H1 (cell line): Measurements from ENCODE around the gene CENPO. TPM values are rescaled to one million over a fixed set of nuclear protein-coding genes. Genes with fewer than 3 reads are reported as not detected.

Source experiments
- KDM4A ChIP-seq: IDR thresholded peaks from one replicate; pipeline ENCODE4 v1.7.1; 2012; ENCODE audit warnings: low read depth, mild to moderate bottlenecking, moderate library complexity, low read length, inconsistent platforms; ENCODE audit not compliant: severe bottlenecking
- MAFK ChIP-seq: IDR thresholded peaks from 2 replicates; pipeline ENCODE4 v1.6.1; 2012; ENCODE audit warnings: low read depth, mild to moderate bottlenecking, improper control_type of control experiment, low read length
- POU5F1 ChIP-seq: IDR thresholded peaks from 2 replicates; pipeline ENCODE4 v1.6.1; 2011; ENCODE audit warnings: low read depth, mild to moderate bottlenecking, low read length, moderate library complexity
- polyA plus RNA-seq, 7 experiments: library from polyadenylated mRNA; depleted of rRNA in 3 of 7; stranded (reverse) in 5 of 7; unstranded in 2 of 7; fragments of >200 nt in 5 of 7; fragments of 200-250 nt in 2 of 7; gene quantifications; 1 replicate in 5 of 7; 2 replicates in 1 of 7; 4 replicates in 1 of 7; pipeline versions ENCODE4 v1.2.1 to v1.2.3, GENCODE V29; 2011 to 2013; ENCODE audit warnings: missing spikeins in 2 of 7, mixed read lengths in 2 of 7
- total RNA-seq: library from RNA; stranded (reverse); fragmentation: NEBNext Ultra II Directional; extraction: Animal tissue kit (Norgen Biotek cat#: 25700); gene quantifications from 2 replicates; pipeline ENCODE4 v1.2.1, GENCODE V29; 2021
- TF ChIP-seq, protein P1 (sequence below): fragments of 300-600 bp; sonication (generic); IDR thresholded peaks from 2 replicates; pipeline ENCODE4 v1.7.1; 2012; ENCODE audit warnings: low read length, moderate library complexity, mild to moderate bottlenecking, inconsistent platforms; ENCODE audit not compliant: insufficient replicate concordance

The CENPO gene
- total and polyA plus RNA-seq, 2 of the 8 experiments (the other 6 are each of a cell fraction or from before 2014, with no cell fraction given) = 34.4 to 46.3 TPM

DNA sequence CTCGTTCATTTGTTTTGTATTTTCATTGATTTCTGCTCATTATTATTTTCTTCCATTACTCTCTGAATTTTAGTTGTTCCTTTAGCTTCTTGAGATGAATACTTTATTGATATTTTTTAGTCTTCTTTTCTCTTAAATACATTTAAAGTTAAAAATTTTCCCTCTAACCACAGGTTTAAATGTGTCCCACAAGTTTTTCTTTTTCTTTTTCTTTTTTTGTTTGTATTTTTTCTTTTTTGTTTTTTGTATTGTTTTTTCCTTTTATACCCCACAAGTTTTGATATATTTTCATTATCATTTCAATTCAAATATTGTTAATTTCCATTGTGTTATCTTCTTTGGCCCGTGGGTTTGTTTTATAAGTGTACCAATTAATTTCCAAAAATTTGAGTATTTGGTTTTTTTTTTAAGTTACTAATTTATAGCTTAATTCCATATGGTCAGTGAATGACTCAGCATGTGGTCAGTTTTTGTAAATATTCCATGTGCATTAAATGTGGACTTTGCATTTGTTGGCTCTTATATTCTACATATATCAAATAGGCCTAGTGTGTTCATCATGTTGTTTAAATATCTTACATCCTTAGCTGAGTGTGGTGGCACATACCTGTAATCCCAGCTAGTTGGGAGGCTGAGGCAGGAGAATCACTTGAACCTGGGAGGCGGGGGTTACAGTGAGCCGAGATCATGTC is 16.2 kb downstream of the CENPO start (continued):
- TF ChIP-seq, protein P1, sequence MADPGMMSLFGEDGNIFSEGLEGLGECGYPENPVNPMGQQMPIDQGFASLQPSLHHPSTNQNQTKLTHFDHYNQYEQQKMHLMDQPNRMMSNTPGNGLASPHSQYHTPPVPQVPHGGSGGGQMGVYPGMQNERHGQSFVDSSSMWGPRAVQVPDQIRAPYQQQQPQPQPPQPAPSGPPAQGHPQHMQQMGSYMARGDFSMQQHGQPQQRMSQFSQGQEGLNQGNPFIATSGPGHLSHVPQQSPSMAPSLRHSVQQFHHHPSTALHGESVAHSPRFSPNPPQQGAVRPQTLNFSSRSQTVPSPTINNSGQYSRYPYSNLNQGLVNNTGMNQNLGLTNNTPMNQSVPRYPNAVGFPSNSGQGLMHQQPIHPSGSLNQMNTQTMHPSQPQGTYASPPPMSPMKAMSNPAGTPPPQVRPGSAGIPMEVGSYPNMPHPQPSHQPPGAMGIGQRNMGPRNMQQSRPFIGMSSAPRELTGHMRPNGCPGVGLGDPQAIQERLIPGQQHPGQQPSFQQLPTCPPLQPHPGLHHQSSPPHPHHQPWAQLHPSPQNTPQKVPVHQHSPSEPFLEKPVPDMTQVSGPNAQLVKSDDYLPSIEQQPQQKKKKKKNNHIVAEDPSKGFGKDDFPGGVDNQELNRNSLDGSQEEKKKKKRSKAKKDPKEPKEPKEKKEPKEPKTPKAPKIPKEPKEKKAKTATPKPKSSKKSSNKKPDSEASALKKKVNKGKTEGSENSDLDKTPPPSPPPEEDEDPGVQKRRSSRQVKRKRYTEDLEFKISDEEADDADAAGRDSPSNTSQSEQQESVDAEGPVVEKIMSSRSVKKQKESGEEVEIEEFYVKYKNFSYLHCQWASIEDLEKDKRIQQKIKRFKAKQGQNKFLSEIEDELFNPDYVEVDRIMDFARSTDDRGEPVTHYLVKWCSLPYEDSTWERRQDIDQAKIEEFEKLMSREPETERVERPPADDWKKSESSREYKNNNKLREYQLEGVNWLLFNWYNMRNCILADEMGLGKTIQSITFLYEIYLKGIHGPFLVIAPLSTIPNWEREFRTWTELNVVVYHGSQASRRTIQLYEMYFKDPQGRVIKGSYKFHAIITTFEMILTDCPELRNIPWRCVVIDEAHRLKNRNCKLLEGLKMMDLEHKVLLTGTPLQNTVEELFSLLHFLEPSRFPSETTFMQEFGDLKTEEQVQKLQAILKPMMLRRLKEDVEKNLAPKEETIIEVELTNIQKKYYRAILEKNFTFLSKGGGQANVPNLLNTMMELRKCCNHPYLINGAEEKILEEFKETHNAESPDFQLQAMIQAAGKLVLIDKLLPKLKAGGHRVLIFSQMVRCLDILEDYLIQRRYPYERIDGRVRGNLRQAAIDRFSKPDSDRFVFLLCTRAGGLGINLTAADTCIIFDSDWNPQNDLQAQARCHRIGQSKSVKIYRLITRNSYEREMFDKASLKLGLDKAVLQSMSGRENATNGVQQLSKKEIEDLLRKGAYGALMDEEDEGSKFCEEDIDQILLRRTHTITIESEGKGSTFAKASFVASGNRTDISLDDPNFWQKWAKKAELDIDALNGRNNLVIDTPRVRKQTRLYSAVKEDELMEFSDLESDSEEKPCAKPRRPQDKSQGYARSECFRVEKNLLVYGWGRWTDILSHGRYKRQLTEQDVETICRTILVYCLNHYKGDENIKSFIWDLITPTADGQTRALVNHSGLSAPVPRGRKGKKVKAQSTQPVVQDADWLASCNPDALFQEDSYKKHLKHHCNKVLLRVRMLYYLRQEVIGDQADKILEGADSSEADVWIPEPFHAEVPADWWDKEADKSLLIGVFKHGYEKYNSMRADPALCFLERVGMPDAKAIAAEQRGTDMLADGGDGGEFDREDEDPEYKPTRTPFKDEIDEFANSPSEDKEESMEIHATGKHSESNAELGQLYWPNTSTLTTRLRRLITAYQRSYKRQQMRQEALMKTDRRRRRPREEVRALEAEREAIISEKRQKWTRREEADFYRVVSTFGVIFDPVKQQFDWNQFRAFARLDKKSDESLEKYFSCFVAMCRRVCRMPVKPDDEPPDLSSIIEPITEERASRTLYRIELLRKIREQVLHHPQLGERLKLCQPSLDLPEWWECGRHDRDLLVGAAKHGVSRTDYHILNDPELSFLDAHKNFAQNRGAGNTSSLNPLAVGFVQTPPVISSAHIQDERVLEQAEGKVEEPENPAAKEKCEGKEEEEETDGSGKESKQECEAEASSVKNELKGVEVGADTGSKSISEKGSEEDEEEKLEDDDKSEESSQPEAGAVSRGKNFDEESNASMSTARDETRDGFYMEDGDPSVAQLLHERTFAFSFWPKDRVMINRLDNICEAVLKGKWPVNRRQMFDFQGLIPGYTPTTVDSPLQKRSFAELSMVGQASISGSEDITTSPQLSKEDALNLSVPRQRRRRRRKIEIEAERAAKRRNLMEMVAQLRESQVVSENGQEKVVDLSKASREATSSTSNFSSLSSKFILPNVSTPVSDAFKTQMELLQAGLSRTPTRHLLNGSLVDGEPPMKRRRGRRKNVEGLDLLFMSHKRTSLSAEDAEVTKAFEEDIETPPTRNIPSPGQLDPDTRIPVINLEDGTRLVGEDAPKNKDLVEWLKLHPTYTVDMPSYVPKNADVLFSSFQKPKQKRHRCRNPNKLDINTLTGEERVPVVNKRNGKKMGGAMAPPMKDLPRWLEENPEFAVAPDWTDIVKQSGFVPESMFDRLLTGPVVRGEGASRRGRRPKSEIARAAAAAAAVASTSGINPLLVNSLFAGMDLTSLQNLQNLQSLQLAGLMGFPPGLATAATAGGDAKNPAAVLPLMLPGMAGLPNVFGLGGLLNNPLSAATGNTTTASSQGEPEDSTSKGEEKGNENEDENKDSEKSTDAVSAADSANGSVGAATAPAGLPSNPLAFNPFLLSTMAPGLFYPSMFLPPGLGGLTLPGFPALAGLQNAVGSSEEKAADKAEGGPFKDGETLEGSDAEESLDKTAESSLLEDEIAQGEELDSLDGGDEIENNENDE = no peak
- no peak for TF ChIP-seq MAFK
- no peak for TF ChIP-seq POU5F1
- no peak for TF ChIP-seq KDM4A
